HL-60 (cell line): Measurements from ENCODE around the gene AGPAT4.

Experiments
- DNase-seq, 2 experiments: peaks; one replicate each; pipeline ENCODE4 v3.0.0-alpha.2; 2010 to 2020; ENCODE audit warnings: low read depth in 1 of 2, low spot score in 1 of 2
- H3K27ac ChIP-seq: fragments of 250-450 bp; sonication (Bioruptor Pico); replicated peaks from 2 replicates; pipeline ENCODE4 v1.5.1; 2020; ENCODE audit warnings: mild to moderate bottlenecking, moderate library complexity
- H3K27me3 ChIP-seq: fragments of 250-450 bp; sonication (Bioruptor Pico); 2 replicates; pipeline ENCODE4 v1.5.1; 2021; ENCODE audit warnings: mild to moderate bottlenecking, moderate library complexity; ENCODE audit not compliant: insufficient read depth, poor library complexity, severe bottlenecking
- H3K4me3 ChIP-seq: replicated peaks from 2 replicates; pipeline ENCODE4 v1.5.1; 2011; ENCODE audit warnings: mild to moderate bottlenecking, control low read depth, low read length; ENCODE audit not compliant: insufficient read depth
- CTCF ChIP-seq: IDR thresholded peaks from one replicate; pipeline ENCODE4 v1.5.1; 2011; ENCODE audit warnings: low read length, control low read depth, inconsistent platforms; ENCODE audit not compliant: insufficient read depth
- GABPA ChIP-seq: IDR thresholded peaks from 2 replicates; pipeline ENCODE4 v1.6.1; 2012; ENCODE audit warnings: low read depth
- POLR2AphosphoS5 ChIP-seq: IDR thresholded peaks from 2 replicates; pipeline ENCODE4 v1.6.1; 2012; ENCODE audit warnings: low read depth
- REST ChIP-seq: IDR thresholded peaks from 2 replicates; pipeline ENCODE4 v1.6.1; 2012; ENCODE audit warnings: low read depth; ENCODE audit not compliant: insufficient replicate concordance
- SPI1 ChIP-seq: IDR thresholded peaks from 2 replicates; pipeline ENCODE4 v1.6.1; 2012; ENCODE audit warnings: low read depth, mild to moderate bottlenecking, borderline replicate concordance

AGPAT4 gene

DNA sequence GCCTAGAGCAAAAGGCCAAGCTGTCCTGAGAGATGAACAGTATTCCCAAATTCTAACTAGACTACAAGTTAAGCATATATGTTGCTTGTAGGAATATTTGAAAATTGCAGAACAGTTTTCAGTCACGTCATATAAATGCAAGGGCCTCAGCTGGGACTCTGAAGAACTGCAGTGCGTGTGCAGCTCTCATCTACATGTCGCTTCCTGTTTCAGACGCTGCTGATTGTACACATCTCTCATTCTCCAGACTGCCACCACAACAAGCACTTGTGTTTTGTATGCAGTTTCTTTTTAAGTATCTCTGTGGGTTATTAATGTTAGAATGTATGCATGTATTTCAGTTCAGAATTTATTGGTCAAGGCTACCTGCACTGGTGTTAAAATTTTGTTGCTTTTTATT lies 162.6 kb downstream of the AGPAT4 start:
- Histone ChIP-seq H3K4me3 (no peak overlapping the region), H3K27ac (no peak overlapping the region), H3K27me3 (no peaks in the 10 kb centered on the region)
- TF ChIP-seq GABPA = no peak
- TF ChIP-seq POLR2AphosphoS5 = no peak
- no peak for DNase-seq

- no peak for TF ChIP-seq CTCF
- no peak for TF ChIP-seq REST
- no peak for TF ChIP-seq SPI1
- TF ChIP-seq POLR2AphosphoS5 = no peak
- TF ChIP-seq GABPA = no peak
- Histone ChIP-seq H3K27me3 (no peaks in the 10 kb centered on the region), H3K27ac (no peak overlapping the region), H3K4me3 (no peak overlapping the region)
- DNase-seq = no peak
These were observed 163.7 kb downstream of the AGPAT4 start for GRCh38 chr6:161110028-161110779.

DNA sequence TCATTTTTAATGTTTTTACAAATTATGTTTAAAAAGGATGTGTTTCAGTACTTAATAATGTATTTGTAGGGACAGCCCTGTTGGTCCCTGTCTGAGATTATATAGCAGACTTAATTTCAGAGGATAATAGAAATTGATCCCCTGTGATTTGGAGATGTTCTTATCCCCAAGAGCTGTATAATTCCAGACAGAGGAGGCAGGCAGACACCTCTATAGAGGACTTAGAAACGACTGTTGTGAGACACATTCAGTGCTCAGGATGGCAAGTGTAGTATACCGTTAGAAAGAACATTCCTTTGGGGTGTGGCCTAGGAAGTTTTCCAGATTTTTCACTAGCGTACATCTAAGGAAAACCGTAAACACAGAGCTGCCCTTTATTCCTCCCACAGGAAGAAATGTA lies 164.5 kb downstream of the AGPAT4 start:
- Histone ChIP-seq H3K27me3 (no peaks in the 10 kb centered on the region), H3K27ac (no peak overlapping the region), H3K4me3 (no peak overlapping the region)
- TF ChIP-seq REST = no peak
- TF ChIP-seq SPI1 = no peak
- no peak for TF ChIP-seq GABPA
- TF ChIP-seq CTCF = no peak
- no peak for TF ChIP-seq POLR2AphosphoS5
- DNase-seq = no peak

- DNase-seq = no peak
- TF ChIP-seq CTCF (no peak), GABPA (no peak), SPI1 (no peak), REST (no peak), POLR2AphosphoS5 (no peak)
- Histone ChIP-seq H3K27ac (no peak overlapping the region), H3K4me3 (no peak overlapping the region), H3K27me3 (no peaks in the 10 kb centered on the region)
These were observed 164.9 kb downstream of the AGPAT4 start for GRCh38 chr6:161108916-161109315.
